Kidney (tissue), 14 donors: ENCODE measurements around the gene TIGAR. TPM values are rescaled to one million over a fixed set of nuclear protein-coding genes. Genes with fewer than 3 reads are reported as not detected.

ENCODE experiments used
- DNase-seq, 5 donors: peaks; one replicate each; pipeline ENCODE4 v3.0.0-alpha.2; 2013 to 2020
- FAIRE-seq: peaks from 2 replicates; lab custom pipeline; 2012; peaks lifted over from hg19 to GRCh38; lab: Jason Lieb, UNC
- H3K27ac ChIP-seq, 2 donors: one replicate each; pipeline ENCODE4 v1.7.0; 2013; ENCODE audit warnings: low read depth in 2 of 2, low read length in 2 of 2, inconsistent platforms in 1 of 2
- H3K27me3 ChIP-seq: one replicate; pipeline ENCODE4 v1.7.1; 2013; ENCODE audit warnings: low read length, inconsistent platforms; ENCODE audit not compliant: control insufficient read depth, insufficient read depth
- H3K36me3 ChIP-seq, 3 donors: one replicate each; pipeline versions ENCODE4 v1.7.0 to v1.7.1; 2013; ENCODE audit warnings: low read length in 3 of 3, control low read depth in 1 of 3, inconsistent platforms in 1 of 3; ENCODE audit not compliant: insufficient read depth in 3 of 3, control insufficient read depth in 2 of 3
- H3K4me1 ChIP-seq, 3 donors: one replicate each; pipeline versions ENCODE4 v1.7.0 to v1.7.1; 2013; ENCODE audit warnings: low read length in 3 of 3, inconsistent platforms in 1 of 3, low read depth in 1 of 3; ENCODE audit not compliant: control insufficient read depth in 2 of 3, insufficient read depth in 2 of 3
- H3K4me3 ChIP-seq, 3 donors: one replicate each; pipeline versions ENCODE4 v1.7.0 to v1.8.1; 2013; ENCODE audit warnings: low read length in 3 of 3, control low read depth in 1 of 3, inconsistent platforms in 1 of 3
- H3K9ac ChIP-seq, 3 donors: one replicate each; pipeline versions ENCODE4 v1.7.0 to v1.7.1; 2013; ENCODE audit warnings: low read length in 3 of 3, control low read depth in 1 of 3, inconsistent platforms in 1 of 3
- H3K9me3 ChIP-seq, 3 donors: one replicate each; pipeline versions ENCODE4 v1.7.0 to v1.7.1; 2013; ENCODE audit warnings: low read length in 3 of 3, control low read depth in 1 of 3, inconsistent platforms in 1 of 3; ENCODE audit not compliant: control insufficient read depth in 2 of 3, insufficient read depth in 1 of 3
- CTCF ChIP-seq: IDR thresholded peaks from 3 replicates; pipeline ENCODE4 v1.5.1; 2012; ENCODE audit warnings: mild to moderate bottlenecking, moderate library complexity, borderline replicate concordance; ENCODE audit not compliant: insufficient read depth; ENCODE audit errors: extremely low read depth
- intact Hi-C: fragments of 100-400 bp; cut with DNase I; formaldehyde crosslinking; loops from one replicate; pipeline ENCODE4 v1.11.1; 2022
- polyA plus RNA-seq: library from polyadenylated mRNA; stranded (reverse); fragments of 350-450 nt; fragmentation: Illumina TruSeq; extraction: RNeasy Lipid Tissue Mini Kit (QIAGEN cat#74804); gene quantifications from one replicate; pipeline ENCODE4 v1.2.3, GENCODE V29; 2014; ENCODE audit warnings: low read depth, low replicate concordance; ENCODE audit not compliant: insufficient read depth
- total RNA-seq: library from RNA; stranded (reverse); fragmentation: NEBNext Ultra II Directional; extraction: Animal tissue kit (Norgen Biotek cat#: 25700); gene quantifications from one replicate; pipeline ENCODE4 v1.2.1, GENCODE V29; 2021
- donor health status: control.
- donor health status: control.
- donor health status: control.
- donor health status: control.
- donor health status: control.
- donor health status: DM: yes; HTN: yes; CAD: no.
- donor health status: Normal renal cell carcinoma (clear cell type).

The TIGAR gene
- total and polyA plus RNA-seq, 2 donors from 2014 or later = 3.6 to 11.8 TPM

- no peak for TF ChIP-seq CTCF
- peak overlapping the region; percentile 43 to 77 for H3K27ac ChIP-seq
- peaks cover 4% of the 10 kb centered on the region for H3K27me3 ChIP-seq
- intact Hi-C loops = loop anchor here (10.0 kb wide), 1 partner anchor 390 kb away; no protein-coding TSS in a partner anchor
- H3K36me3 ChIP-seq = no peaks in the 10 kb centered on the region
- H3K9me3 ChIP-seq = no peaks in the 10 kb centered on the region
- DNase-seq = peak in 4 of 5 donors; percentile 43 to 74 (median 58)
- FAIRE-seq = no peak
- H3K9ac ChIP-seq = peak overlapping the region; percentile 9 to 83 (median 61)
- H3K4me3 ChIP-seq = peak overlapping the region; percentile 65 to 87 (median 71)
- H3K4me1 ChIP-seq = peaks cover 0 to 35% (median 3%) of the 10 kb centered on the region in 3 donors
Observed at GRCh38 chr12:4274396-4275015, 46.5 kb upstream of the TIGAR start.

- no peak for TF ChIP-seq CTCF
- FAIRE-seq = no peak
- DNase-seq = peak in 4 of 5 donors; percentile 31 to 72 (median 68)
- peaks cover 2% of the 10 kb centered on the region for H3K27me3 ChIP-seq
- H3K27ac ChIP-seq = peak overlapping the region; percentile 32 to 47
- H3K9ac ChIP-seq = peak overlapping the region; percentile 51 to 83 (median 65)
- no peaks in the 10 kb centered on the region for H3K36me3 ChIP-seq
- peak overlapping the region; percentile 65 to 87 (median 71) for H3K4me3 ChIP-seq
- intact Hi-C loops = loop anchor here (10.0 kb wide), 1 partner anchor 390 kb away; no protein-coding TSS in a partner anchor
- H3K4me1 ChIP-seq = peaks cover 0 to 31% (median 3%) of the 10 kb centered on the region in 3 donors
- no peaks in the 10 kb centered on the region for H3K9me3 ChIP-seq
Observed at GRCh38 chr12:4275016-4275869, 45.8 kb upstream of the TIGAR start.

- Histone ChIP-seq H3K9me3 (no peaks in the 10 kb centered on the region), H3K36me3 (no peaks in the 10 kb centered on the region), H3K4me3 (peak overlapping the region in 2 of 3 donors; percentile 57 to 65), H3K27me3 (no peaks in the 10 kb centered on the region), H3K27ac (no peak overlapping the region), H3K9ac (peak overlapping the region in 2 of 3 donors; percentile 26 to 34), H3K4me1 (peaks cover 0 to 28% (median 3%) of the 10 kb centered on the region in 3 donors)
- FAIRE-seq (no peak), DNase-seq (peak in 4 of 5 donors; percentile 45 to 66 (median 54))
- no peak for TF ChIP-seq CTCF
- intact Hi-C loops = loop anchor here (10.0 kb wide), 1 partner anchor 391 kb away; no protein-coding TSS in a partner anchor
Observed at GRCh38 chr12:4275870-4276301, 45.1 kb upstream of the TIGAR start.
